GM18511 (cell line): ENCODE data around the gene METTL3.
A peak's percentile ranks its signal among the peaks of the same experiment; 100 is the strongest.
"Not testable (repeated sequence)": the region's sequence is repeated elsewhere in the genome, so short reads cannot be mapped to it uniquely, and the experiment has no call there.

Experiments
- ATAC-seq: cut with Tn5 transposase; IDR thresholded peaks from one replicate; pipeline ENCODE4 v1.9.1; 2021; ENCODE audit warnings: mild to moderate bottlenecking, moderate library complexity; ENCODE audit not compliant: unreplicated experiment

METTL3 gene

GRCh38 chr14:21510735-21511657, at the start of gene METTL3:
METTL3 (minus strand) TSS chr14:21511340; CDS start chr14:21511223, 117 bp downstream.
- ATAC-seq = peak; percentile 99

GRCh38 chr14:21558703-21559170, 47.6 kb upstream of the METTL3 start:
- no peak for ATAC-seq

GRCh38 chr14:21557084-21557901, 46.2 kb upstream of the METTL3 start:
- no peak for ATAC-seq

- no peak for ATAC-seq
These were observed 45.4 kb upstream of the METTL3 start for GRCh38 chr14:21556378-21557083.

GRCh38 chr14:21553266-21553665, 42.1 kb upstream of the METTL3 start:
- ATAC-seq = no peak

- not testable (repeated sequence) for ATAC-seq
These were observed 33.4 kb upstream of the METTL3 start for GRCh38 chr14:21544588-21544987.

GRCh38 chr14:21543963-21544362, 32.8 kb upstream of the METTL3 start:
- ATAC-seq = no peak

- ATAC-seq = no peak
These were observed 32.4 kb upstream of the METTL3 start for GRCh38 chr14:21543521-21543960.

- ATAC-seq = no peak
These were observed 30.4 kb upstream of the METTL3 start for GRCh38 chr14:21541413-21542074.

GRCh38 chr14:21539189-21539940, 28.2 kb upstream of the METTL3 start:
- ATAC-seq = no peak

- no peak for ATAC-seq
These were observed 25.9 kb upstream of the METTL3 start for GRCh38 chr14:21537090-21537424.

- no peak for ATAC-seq
These were observed 25.4 kb upstream of the METTL3 start for GRCh38 chr14:21536418-21537089.

GRCh38 chr14:21535545-21536417, 24.6 kb upstream of the METTL3 start:
- no peak for ATAC-seq

GRCh38 chr14:21534576-21534975, 23.4 kb upstream of the METTL3 start:
- no peak for ATAC-seq

GRCh38 chr14:21533294-21533693, 22.2 kb upstream of the METTL3 start:
- no peak for ATAC-seq

GRCh38 chr14:21529515-21529914, 18.4 kb upstream of the METTL3 start:
- no peak for ATAC-seq

- no peak for ATAC-seq
These were observed 17.5 kb upstream of the METTL3 start for GRCh38 chr14:21528381-21529348.
